GM12874 (cell line): ENCODE measurements around the gene TMEM205.

Source experiments
- TF ChIP-seq, protein P1 (sequence below): IDR thresholded peaks from 2 replicates; pipeline ENCODE4 v1.5.1; 2011; ENCODE audit warnings: low read depth, mild to moderate bottlenecking, control low read depth, low read length, moderate library complexity; ENCODE audit not compliant: insufficient read depth

TMEM205 gene

DNA sequence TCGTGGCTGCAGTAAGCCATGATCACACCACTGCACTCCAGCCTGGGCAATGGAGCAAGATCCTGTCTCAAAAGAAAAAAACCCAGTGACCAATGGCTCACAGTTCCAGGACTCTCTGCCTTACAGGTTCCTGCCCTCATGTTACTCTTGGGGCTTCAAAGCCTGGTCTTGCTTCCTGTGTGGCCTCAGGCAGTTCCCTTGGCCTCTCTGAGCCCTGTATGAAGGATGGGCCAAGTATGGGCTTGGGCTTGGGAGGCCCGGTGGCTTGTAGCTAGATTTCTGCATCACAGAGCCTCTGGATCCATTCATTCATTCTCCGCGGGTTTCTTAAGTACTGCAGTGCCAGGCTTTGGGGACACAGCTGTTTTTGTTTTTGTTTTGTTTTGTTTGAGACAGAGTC is 50.9 kb downstream of the TMEM205 start:
- TF ChIP-seq, protein P1, sequence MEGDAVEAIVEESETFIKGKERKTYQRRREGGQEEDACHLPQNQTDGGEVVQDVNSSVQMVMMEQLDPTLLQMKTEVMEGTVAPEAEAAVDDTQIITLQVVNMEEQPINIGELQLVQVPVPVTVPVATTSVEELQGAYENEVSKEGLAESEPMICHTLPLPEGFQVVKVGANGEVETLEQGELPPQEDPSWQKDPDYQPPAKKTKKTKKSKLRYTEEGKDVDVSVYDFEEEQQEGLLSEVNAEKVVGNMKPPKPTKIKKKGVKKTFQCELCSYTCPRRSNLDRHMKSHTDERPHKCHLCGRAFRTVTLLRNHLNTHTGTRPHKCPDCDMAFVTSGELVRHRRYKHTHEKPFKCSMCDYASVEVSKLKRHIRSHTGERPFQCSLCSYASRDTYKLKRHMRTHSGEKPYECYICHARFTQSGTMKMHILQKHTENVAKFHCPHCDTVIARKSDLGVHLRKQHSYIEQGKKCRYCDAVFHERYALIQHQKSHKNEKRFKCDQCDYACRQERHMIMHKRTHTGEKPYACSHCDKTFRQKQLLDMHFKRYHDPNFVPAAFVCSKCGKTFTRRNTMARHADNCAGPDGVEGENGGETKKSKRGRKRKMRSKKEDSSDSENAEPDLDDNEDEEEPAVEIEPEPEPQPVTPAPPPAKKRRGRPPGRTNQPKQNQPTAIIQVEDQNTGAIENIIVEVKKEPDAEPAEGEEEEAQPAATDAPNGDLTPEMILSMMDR: no peak

DNA sequence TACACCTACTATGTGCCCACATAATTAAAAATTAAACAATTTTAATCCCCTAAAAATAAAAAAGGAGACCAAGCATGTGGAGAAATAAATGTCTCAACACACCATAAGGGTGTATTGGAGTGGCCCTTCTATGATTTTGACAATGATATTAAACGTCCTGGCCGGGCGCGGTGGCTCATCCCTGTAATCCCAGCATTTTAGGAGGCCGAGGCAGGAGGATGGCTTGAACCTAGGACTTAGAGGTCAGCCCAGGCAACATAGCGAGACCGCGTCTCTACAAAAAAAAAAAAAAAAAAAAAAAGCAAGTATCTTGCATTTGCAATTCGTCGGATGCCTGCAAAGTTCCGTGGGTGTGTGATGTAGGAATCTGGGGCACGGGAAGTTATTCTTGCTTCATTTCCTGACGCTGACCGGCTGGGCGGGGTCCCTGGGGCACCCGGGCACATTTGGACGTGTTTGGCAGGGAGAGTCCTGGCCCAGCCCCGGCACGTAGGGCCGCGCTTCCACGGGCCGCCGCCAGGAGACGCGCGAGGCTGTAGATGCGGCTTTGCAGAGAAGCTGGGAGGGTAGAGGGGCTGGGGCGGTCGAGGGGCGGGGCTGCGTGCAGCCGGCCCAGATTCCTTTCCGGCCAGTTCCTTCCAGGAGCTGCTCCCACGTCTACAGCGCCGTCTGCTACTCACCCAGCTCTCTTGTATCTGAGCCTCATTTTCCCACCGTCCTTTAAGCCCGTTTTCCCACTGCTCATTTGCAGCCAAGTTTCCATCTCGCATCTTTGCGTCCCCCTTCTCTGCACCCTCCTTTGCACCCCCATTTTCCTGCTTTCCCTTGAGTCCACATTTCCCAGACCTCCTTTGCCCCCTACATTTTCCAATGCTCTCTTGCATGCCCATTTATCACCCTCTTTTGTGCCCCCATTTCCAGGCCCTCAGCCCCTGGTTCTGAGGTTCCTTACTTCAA is 52.4 kb downstream of the TMEM205 start:
- TF ChIP-seq, protein P1: peak; percentile 100
